HepG2 (cell line): ENCODE measurements around the gene CADM1. TPM values are rescaled to one million over a fixed set of nuclear protein-coding genes. Genes with fewer than 3 reads are reported as not detected.

Experiments used
- AHR ChIP-seq: IDR thresholded peaks from 2 replicates; pipeline ENCODE4 v1.6.1; 2018; ENCODE audit warnings: missing genetic modification reagents, missing compliant biosample characterization
- ATF7 ChIP-seq, 2 experiments: fragments of 450-650 bp in 1 of 2; sonication (generic) in 1 of 2; formaldehyde crosslinking in 1 of 2; IDR thresholded peaks; 2 replicates each; pipeline versions ENCODE4 v1.4.0 to v1.6.1; 2016 to 2020; ENCODE audit warnings: antibody characterized with exemption in 1 of 2, mild to moderate bottlenecking in 1 of 2, missing genetic modification reagents in 1 of 2
- CSRNP1 ChIP-seq: sonication (generic); formaldehyde crosslinking; IDR thresholded peaks from 2 replicates; pipeline ENCODE4 v1.8.1; 2023; ENCODE audit warnings: mild to moderate bottlenecking, missing genetic modification reagents
- DMAP1 ChIP-seq: IDR thresholded peaks from 2 replicates; pipeline ENCODE4 v1.6.1; 2016
- FOXA1 ChIP-seq, 2 experiments: fragments of 450-650 bp in 1 of 2; sonication (generic) in 1 of 2; formaldehyde crosslinking in 1 of 2; IDR thresholded peaks; 2 replicates each; pipeline versions ENCODE4 v1.4.0 to v1.6.1; 2016 to 2020; ENCODE audit warnings: missing genetic modification reagents in 1 of 2
- HNRNPH1 ChIP-seq: fragments of 200-400 bp; formaldehyde crosslinking; optimal IDR thresholded peaks from 2 replicates; pipeline ENCODE3; 2017; ENCODE audit warnings: mild to moderate bottlenecking, low read depth, low read length
- KIAA2018 ChIP-seq: sonication (generic); formaldehyde crosslinking; IDR thresholded peaks from 2 replicates; pipeline ENCODE4 v1.5.0; 2020; ENCODE audit warnings: mild to moderate bottlenecking, missing genetic modification reagents, borderline replicate concordance
- KMT2B ChIP-seq: IDR thresholded peaks from 2 replicates; pipeline ENCODE4 v1.6.1; 2016; ENCODE audit warnings: missing genetic modification reagents, missing compliant biosample characterization
- PITX1 ChIP-seq: sonication (generic); formaldehyde crosslinking; IDR thresholded peaks from 2 replicates; pipeline ENCODE4 v1.5.1; 2020; ENCODE audit warnings: mild to moderate bottlenecking, missing genetic modification reagents
- RCOR2 ChIP-seq: IDR thresholded peaks from 2 replicates; pipeline ENCODE4 v1.6.1; 2016; ENCODE audit warnings: missing biosample characterization, missing genetic modification reagents
- REXO4 ChIP-seq: sonication (generic); formaldehyde crosslinking; IDR thresholded peaks from 2 replicates; pipeline ENCODE4 v1.8.0; 2022; ENCODE audit warnings: missing genetic modification reagents, mild to moderate bottlenecking, borderline replicate concordance
- RFX1 ChIP-seq: fragments of 450-650 bp; IDR thresholded peaks from 2 replicates; pipeline ENCODE4 v1.6.1; 2017
- TFDP2 ChIP-seq: sonication (generic); formaldehyde crosslinking; IDR thresholded peaks from 2 replicates; pipeline ENCODE4 v1.4.0; 2020; ENCODE audit warnings: missing genetic modification reagents
- ZBTB1 ChIP-seq: sonication (generic); formaldehyde crosslinking; IDR thresholded peaks from 2 replicates; pipeline ENCODE4 v1.4.0; 2020; ENCODE audit warnings: missing genetic modification reagents, borderline replicate concordance
- ZFP36 ChIP-seq: fragments of 150-350 bp; IDR thresholded peaks from 2 replicates; pipeline ENCODE4 v1.6.1; 2018; ENCODE audit warnings: borderline replicate concordance, low read length, low read depth; ENCODE audit not compliant: partially characterized antibody
- ZFP41 ChIP-seq: sonication (generic); formaldehyde crosslinking; IDR thresholded peaks from 2 replicates; pipeline ENCODE4 v1.4.0; 2020; ENCODE audit warnings: mild to moderate bottlenecking, missing genetic modification reagents, borderline replicate concordance
- ZNF563 ChIP-seq: sonication (generic); formaldehyde crosslinking; IDR thresholded peaks from 2 replicates; pipeline ENCODE4 v1.8.0; 2022; ENCODE audit warnings: mild to moderate bottlenecking, moderate library complexity, missing genetic modification reagents
- ZNF652 ChIP-seq: IDR thresholded peaks from 2 replicates; pipeline ENCODE4 v1.6.1; 2016; ENCODE audit warnings: low read depth, borderline replicate concordance
- polyA plus RNA-seq, 8 experiments: library from polyadenylated mRNA; depleted of rRNA in 3 of 8; stranded (reverse) in 7 of 8; unstranded in 1 of 8; fragments of >200 nt; fragmentation: Illumina TruSeq in 4 of 8; extraction: Trizol in 4 of 8; gene quantifications; 2 replicates each; pipeline versions ENCODE4 v1.2.1 to v1.2.3, GENCODE V29; 2011 to 2016; ENCODE audit warnings: low read depth in 4 of 8, missing spikeins in 1 of 8, mixed read lengths in 1 of 8; ENCODE audit not compliant: insufficient read depth in 1 of 8
- total RNA-seq, 5 experiments: library from RNA; depleted of rRNA; stranded (reverse); fragments of >200 nt; fragmentation: Illumina TruSeq; extraction: Trizol; gene quantifications; 2 replicates each; pipeline ENCODE4 v1.2.3, GENCODE V29; 2016; ENCODE audit warnings: low read depth in 1 of 5

Gene CADM1
- total and polyA plus RNA-seq, 2 of the 13 experiments (the other 11 are each of a cell fraction or from before 2014, with no cell fraction given): 71.3 to 122 TPM

GRCh38 chr11:115207166-115207591 is 297.0 kb downstream of the CADM1 start (continued):
- no peak for TF ChIP-seq KIAA2018 (CRISPR knock-in tag)
- 0 out of 2 replicates have a peak, but pooled peaks have one; percentile 27 for TF ChIP-seq PITX1 (CRISPR knock-in tag)
- peak; percentile 17; the same call in 1 of the 2 replicates for TF ChIP-seq ATF7 (IDR thresholded peaks at IDR 0.05)
- TF ChIP-seq ATF7 (CRISPR knock-in tag; IDR thresholded peaks at IDR 0.05): no peak
- no peak for TF ChIP-seq ZFP36
- TF ChIP-seq AHR: no peak
- TF ChIP-seq ZFP41 (CRISPR knock-in tag): no peak
- TF ChIP-seq HNRNPH1: no peak
- TF ChIP-seq ZNF563: no peak
- 0 out of 2 replicates have a peak, but pooled peaks have one; percentile 58 for TF ChIP-seq RCOR2 (CRISPR knock-in tag)
- TF ChIP-seq DMAP1 (CRISPR knock-in tag): no peak
- TF ChIP-seq TFDP2 (CRISPR knock-in tag): no peak
- no peak for TF ChIP-seq FOXA1 (IDR thresholded peaks at IDR 0.05)
- no peak for TF ChIP-seq FOXA1 (CRISPR knock-in tag; IDR thresholded peaks at IDR 0.05)
- TF ChIP-seq REXO4 (CRISPR knock-in tag): no peak
- no peak for TF ChIP-seq RFX1
- TF ChIP-seq ZNF652 (CRISPR knock-in tag): no peak
- no peak for TF ChIP-seq CSRNP1 (CRISPR knock-in tag)
- TF ChIP-seq KMT2B (CRISPR knock-in tag): no peak; the same call in 1 of the 2 replicates
- TF ChIP-seq ZBTB1: no peak
